Neural cell (in vitro differentiated cells): ENCODE measurements around the gene SRCIN1.

Experiments
- CTCF ChIP-seq: fragments of 450-650 bp; IDR thresholded peaks from 2 replicates; pipeline ENCODE4 v1.5.1; 2014; ENCODE audit warnings: antibody characterized with exemption, mild to moderate bottlenecking, moderate library complexity; ENCODE audit not compliant: poor library complexity, severe bottlenecking
- EP300 ChIP-seq: fragments of 450-650 bp; conservative IDR thresholded peaks from 2 replicates; pipeline ENCODE4 v1.6.1; 2014; ENCODE audit warnings: antibody characterized with exemption, mild to moderate bottlenecking, moderate library complexity; ENCODE audit not compliant: poor library complexity, severe bottlenecking

- TF ChIP-seq CTCF (no peak), EP300 (no peak)
Observed at GRCh38 chr17:38568845-38569510, 36.8 kb downstream of the SRCIN1 start.
